GM18517 (cell line): ENCODE measurements around the gene KLRC4.
"Not testable (repeated sequence)": the region's sequence is repeated elsewhere in the genome, so short reads cannot be mapped to it uniquely, and the experiment has no call there.

Source experiments
- ATAC-seq: cut with Tn5 transposase; IDR thresholded peaks from one replicate; pipeline ENCODE4 v1.9.1; 2021; ENCODE audit warnings: mild to moderate bottlenecking, moderate library complexity; ENCODE audit not compliant: unreplicated experiment

The KLRC4 gene

DNA sequence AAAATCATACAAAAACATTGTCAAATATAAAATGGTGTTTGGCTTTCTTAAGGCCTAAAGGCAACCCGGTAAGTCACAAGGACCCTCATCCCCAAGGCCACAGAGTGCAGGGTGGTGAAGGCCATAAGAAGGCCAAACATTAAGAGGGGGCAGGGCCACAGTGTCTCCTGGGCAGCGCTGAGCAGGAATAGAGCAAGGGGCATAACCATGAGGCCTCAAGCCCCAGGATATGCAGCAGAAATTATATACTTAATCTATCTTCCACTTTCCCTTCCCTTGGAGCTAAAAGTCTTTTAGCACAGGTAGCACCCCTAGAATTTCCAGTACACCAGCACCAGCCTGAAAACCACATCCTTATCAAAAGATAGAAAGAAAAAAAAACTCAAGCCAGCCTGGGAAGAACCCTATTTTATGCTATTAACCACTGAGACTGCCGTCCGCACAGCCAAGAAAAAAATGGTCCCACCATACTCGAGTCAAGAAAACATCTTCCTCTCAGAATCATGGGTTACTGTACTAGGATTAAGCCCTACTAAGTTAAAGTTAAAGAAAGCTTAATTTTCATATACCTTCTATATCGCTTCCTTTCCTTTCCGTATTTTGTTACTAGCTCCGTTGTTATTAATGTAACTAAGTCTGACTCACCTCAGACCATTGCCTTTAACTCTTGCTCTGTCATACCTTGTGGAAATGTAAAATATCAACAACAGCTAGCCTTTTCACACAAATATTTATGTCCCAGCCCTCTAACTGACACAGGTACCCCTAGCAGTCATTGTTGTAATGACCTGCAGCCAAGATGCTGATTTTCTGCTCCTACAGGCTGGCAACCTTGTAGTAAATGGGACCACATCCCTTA is 39.8 kb downstream of the KLRC4 start:
- no peak for ATAC-seq

DNA sequence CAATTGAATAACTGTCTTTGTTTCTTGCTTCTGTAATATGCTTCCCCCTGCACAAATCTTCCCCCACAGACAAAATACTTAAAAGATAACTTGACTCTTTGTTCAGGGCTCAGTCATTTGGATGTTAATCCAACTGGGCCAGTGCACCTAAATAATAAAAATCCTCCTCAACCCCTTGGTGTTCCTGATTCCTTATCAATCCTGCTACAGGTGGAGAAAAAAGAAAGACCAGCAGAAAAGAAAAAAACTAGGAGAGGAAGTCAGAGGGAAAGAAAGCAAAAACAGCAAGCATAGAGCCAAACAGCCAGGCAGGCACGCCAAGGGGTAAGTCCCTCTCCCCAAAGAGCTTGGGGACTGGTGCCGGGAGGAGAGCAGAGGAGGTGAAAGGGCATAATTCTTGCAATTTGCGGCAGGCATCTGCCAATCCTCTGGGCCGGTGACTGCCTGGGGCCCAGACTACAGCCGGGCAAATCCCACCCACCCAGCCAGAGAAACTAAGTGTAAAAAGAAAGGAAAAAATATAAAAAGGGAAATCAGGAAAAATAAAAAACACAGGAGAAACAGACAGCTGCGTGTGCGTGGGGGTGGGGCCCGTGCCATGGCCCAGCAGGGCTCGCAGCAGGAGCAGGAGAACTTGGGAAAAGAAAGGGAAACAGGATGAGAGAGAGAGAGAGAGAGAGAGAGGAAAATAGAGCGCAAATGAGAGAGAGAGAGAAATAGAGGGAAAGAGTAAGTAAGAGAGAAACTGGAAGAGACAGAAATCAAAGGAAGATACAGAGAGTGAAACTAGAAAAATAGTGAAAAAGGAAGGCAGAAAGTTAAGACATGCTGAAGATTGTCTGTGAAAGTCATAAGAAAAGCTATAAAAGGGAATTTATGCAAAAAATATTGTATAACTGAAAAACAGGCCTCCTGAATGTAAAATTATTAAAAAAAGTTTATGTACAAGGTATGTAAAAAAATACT is 41.1 kb downstream of the KLRC4 start:
- no peak for ATAC-seq

DNA sequence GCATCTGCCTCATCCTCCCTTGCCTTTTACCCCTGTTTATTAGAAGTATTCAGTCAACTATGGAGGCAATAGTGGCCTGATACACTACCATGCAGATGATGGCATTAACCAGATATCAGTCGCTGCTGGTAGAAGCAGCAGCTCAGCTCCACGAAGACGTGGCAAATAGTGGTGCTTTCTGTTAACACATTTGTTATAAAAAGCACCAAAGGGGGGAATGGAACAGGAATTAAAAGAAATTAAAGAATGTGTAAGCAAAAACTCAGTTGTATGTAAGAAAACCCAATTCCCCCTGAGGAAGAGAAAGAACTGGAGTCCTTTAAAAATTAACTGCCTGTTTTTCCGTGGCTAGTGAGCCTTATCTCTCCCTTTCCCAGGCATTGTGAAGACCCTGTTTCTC is 41.8 kb downstream of the KLRC4 start:
- not testable (repeated sequence) for ATAC-seq

DNA sequence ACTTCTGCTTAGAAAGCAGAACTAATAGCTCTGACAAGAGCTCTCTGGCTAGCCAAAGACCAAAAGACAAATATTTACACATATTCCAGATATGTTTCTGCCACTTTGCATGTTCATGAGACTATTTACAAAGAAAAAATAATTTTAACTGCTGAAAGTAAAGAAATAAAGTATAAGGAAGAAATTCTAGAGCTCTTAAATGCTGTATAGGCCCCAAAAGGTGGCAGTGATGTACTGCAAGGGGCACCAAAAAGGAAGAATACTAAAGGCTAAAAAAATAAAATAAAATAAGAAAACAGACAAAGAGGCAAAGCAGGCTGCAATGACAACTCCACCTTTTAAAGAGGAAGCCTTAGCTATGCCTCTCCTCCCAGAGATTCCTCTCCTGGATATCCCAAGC is 42.7 kb downstream of the KLRC4 start:
- ATAC-seq: no peak

DNA sequence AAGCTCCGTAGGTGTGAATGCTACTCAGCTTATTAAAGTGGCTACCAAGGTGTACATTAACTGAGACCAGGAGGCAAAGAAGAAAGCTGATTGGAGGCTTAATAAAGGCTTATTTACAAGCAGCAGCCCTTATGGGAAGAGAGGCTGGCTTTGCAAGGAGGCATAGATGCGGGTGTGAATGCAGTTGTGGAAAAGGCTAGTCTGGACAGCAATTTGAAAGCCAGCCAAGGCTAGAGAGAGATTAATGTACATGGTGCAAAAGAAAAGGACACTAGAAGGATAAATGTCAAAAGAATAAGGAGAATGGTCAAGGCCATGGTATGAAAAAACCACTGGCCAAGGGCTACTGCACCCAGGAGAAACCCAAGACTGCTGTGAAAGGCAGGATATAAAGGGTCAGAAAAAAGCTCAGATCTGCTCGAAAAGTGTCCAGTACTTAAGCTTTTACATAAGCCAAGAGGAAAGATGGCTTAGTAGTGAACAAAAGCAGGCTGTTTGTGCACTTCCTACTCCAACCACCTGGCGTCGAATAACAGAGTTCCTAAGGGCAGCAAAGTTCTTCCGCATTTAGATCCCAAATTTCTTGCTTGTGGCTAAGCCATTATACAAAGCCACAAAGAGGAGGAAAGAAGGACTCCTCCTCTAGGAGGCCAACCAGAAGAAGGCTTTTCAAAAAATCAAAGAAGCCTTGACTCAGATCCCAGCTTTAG is 43.7 kb downstream of the KLRC4 start:
- ATAC-seq: no peak

DNA sequence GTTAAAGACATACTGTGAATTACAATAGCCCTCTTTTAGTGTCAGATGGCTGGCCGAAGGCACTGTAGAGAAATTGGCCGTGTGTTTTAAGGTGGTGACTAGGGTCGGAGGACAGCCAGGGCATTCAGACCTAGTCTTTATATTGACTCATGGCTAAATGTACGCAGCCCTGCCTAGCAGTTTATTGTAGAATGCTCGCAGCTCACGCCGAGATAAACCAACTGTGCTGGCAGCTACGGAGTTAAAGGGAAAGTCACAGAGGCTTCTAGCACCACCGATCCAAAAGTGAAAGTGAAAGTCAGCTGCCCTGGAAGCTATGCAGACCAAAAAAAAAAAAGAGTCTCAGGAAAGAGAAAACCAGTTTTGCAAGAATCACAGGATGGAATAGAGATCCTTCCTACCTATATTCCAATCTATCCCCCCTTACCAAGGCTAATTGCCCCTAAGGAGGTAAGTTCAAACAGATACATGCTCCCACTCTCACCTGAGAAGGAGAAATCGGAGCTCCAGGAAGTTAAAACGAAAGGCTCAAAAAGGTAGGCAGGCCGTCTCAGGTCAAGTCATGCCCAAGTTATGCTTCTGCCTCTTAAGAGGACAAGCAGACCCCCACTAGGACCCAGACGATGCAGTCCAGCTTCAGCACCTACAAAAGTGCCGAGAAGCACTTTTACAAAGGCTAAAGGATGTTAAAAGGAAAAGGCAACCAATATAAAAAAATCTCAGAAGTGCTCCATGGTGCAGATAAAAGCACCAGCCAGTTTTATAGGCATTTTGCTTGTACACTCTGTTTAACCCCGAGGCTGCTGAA is 44.5 kb downstream of the KLRC4 start:
- peak; percentile 68 for ATAC-seq

DNA sequence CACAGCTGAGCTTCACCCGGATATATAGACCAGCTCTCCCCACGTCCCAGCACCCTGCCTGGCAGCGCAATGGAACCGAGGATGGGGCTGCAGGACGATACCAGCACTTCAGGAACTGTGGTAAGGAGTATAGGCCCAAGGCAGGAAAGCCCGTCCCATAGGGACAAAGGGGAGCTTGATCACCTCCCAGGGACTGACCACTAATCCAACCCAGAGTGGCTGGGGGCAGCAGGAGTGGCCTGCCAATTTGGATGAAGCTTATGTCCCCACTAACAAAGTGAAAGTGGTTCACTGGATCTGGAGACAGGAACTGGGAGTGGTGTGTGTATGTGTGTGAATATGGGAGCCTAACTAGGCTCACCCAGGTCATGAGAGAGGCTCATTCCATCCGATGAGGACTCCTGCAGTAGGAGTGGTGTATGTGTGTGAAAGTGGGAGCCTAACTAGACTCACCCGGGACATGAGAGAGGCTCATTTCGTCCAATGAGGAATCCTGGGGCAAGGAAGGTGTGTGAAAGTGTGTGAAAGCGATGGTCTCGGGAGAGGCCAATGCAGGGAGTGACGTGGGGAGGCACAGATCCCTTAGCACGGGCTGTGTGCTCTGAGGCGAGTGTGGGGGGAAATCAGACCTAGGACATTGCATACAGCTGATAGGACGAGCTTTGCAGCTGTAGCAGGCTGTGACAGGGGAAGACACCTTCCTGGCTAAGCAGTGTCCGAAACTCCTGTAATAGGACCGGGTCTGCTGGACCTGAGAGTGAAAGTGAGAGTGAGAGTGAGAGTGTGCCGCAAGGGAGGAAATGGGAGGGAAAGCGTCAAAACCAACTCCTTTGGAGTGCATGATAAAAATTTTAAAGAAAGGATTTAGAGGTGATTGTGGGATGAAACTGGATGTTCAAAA is 45.4 kb downstream of the KLRC4 start:
- peak; percentile 86 for ATAC-seq

DNA sequence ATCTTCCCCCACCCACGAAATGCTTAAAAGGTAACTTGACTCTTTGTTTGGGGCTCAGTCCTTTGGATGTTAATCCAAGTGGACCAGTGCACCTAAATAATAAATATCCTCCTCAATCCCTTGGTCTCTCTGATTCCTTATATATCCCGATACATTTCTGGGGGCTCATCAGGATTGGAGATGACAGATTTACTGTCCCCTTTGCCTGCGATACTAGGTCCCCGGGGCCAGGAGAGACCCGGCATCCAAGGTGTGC is 46.0 kb downstream of the KLRC4 start:
- ATAC-seq: no peak

DNA sequence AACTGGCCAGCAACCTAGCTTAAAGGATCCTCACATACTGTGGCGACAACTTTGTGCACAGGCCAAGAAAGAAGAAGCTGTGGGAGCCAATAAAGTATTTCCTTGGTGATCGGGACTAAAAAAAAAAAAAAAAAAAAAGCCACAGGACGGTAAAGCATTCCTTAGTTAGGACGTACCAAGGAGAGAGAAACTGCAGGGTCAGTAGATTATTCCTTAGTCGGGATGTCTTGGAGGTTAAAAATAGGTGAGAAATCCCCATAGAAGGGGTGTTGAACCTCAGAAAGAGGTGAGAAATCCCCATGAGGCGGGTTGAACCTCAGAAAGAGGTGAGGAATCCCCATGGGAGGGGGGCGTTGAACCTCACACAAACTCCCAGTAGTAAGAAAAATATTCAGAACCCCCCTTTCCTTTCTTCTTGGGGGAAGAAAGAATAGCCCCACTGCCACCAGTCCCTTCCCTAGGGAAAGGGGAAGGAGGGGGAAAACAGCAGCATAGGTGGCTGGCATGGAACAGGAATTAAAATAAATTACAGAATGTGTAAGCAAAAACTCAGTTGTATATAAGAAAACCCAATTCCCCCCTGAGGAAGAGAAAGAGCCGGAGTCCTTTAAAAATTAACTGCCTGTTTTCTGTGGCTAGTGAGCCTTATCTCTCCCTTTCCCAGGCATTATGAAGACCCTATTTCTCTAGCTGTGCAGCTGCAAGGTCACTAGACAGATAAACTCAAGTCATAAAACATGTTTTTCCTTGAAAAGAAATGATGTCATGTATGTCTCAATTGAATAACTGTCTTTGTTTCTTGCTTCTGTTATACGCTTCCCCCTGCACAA is 46.5 kb downstream of the KLRC4 start:
- no peak for ATAC-seq

DNA sequence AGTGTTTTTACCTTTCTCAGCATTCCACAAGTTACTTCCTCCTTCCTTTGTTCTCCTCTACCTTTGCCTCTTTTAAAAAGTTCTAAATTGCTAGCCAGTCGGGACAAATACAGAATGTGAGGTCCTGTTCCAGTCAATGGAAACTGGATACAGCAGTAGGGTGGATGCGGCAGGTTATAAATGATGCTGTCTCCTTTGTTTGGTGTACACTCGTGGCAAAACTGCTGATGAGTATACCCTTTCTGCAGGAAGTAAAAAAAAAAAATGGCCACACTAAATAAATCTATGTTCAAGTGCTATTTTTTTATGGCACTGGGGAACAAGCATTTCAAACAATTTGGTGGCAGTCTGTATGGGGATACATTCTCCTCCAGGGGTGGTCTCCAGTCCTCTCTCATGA is 47.2 kb downstream of the KLRC4 start:
- no peak for ATAC-seq

DNA sequence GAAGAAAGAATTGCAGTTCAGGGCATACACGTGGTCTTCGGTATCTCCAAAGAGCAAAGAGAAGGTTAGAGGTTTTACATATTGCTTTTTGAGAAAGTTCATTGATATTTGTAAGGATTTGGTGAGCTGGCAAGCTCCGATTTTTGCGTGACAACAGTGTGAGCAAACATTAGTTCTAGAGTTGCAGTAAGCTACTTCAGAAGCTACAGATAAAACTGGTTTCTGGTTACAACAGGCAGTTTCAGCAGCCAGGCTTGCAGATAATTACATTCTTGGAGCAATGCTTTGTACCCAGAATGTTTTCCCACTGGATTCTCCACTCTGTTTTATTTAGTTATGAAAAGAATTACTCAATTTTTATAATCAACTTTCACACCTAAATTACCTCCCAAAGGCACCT is 47.9 kb downstream of the KLRC4 start:
- no peak for ATAC-seq

DNA sequence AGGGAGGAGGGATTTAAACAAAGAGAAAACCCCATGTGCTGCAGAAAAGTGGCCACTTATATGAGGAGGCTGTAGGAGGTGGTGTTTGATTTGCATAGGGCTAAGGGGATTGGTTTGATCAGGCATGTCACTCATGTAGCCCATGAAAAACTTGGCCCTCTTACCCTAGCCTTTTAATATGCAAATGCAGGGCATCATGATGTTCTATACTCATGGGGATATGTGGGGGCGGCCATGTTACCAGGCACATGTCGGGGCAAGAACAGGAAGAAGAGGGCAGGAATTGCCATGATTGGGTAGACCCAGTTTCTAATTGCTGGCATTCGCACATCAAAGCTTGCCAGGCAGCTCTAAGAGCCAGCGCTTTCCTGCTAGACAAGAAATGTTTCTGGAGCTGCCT is 48.5 kb downstream of the KLRC4 start:
- ATAC-seq: no peak

DNA sequence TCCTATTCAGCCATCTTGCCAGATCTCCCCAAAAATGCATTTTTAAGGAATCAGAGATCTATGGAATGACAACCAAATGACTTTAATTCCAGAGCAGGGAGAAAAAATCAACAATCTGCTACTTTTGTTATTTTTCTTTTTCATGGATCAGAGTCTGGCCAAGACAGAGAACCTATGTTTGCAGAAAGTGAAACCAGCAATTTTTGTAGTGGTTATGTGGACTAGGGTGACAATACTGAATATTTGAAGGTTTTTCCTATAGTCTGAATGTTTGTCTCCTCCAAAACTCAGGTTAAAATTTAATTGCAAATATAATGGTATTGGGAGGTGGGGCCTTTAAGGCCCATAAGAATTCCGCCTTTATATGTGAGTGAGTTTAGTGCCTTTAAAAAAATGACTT is 50.6 kb downstream of the KLRC4 start:
- ATAC-seq: no peak

DNA sequence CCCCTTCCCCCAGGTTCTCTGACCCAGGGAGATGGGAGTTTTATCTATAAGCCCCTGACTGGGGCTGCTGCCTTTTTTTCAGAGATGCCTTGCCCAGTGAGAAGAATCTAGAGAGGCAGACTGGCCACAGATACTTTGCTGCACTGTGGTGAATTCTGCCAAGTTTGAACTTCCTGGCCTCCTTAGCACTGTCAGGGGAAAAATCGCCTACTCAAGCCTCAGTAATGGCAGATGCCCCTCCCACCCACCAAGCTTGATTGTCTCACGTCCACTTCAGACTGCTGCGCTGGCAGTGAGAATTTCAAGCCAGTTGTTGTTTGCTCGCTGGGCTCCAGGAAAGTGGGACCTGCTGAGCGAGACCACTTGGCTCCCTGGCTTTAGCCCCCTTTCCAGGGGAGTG is 51.4 kb downstream of the KLRC4 start:
- ATAC-seq: no peak
